22Rv1 (cell line): Measurements from ENCODE around the gene IL36A.

Experiments used
- CTCF ChIP-seq: fragments of 450-650 bp; IDR thresholded peaks from 2 replicates; pipeline ENCODE4 v1.5.1; 2017; ENCODE audit warnings: mild to moderate bottlenecking
- ZFX ChIP-seq: fragments of 450-650 bp; IDR thresholded peaks from 2 replicates; pipeline ENCODE4 v1.6.1; 2017; ENCODE audit warnings: antibody characterized with exemption, borderline replicate concordance

DNA sequence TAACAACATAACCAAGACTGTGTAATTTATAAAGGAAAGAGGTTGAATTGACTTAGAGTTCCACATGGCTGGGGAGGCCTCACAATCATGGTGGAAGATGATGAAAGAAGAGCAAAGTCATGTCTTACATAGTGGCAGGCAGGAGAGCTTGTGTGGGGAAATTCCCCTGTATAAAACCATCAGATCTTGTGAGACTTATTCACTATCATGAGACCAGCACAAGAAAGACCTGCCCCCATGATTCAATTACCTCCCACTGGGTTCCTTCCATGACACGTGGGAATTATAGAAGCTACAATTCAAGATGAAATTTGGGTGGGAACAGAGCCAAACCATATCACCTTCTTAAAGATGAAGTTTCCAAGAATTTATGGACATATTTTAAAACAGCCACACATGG, 51.3 kb downstream of the IL36A start:
- no peak for TF ChIP-seq CTCF
- TF ChIP-seq ZFX, result no peak
